CD4-positive, alpha-beta T cell (primary cell): ENCODE results near the gene EMILIN1. TPM values are rescaled to one million over a fixed set of nuclear protein-coding genes. Genes with fewer than 3 reads are reported as not detected.

Experiments
- ATAC-seq: fragments of 200-7000 bp; cut with Tn5 transposase; one replicate; pipeline ENCODE4 v1.10.0; 2022; ENCODE audit warnings: mild to moderate bottlenecking; ENCODE audit not compliant: poor library complexity
- CTCF ChIA-PET: fragments of 350-600 bp; sonication (Branson Sonifier 250); formaldehyde crosslinking; loops from one replicate; lab custom pipeline; 2021; ENCODE audit warnings: antibody characterized with exemption, inconsistent platforms; lab: Charles Lee
- POLR2A ChIA-PET: fragments of 350-600 bp; sonication (Branson Sonifier 250); formaldehyde crosslinking; loops from one replicate; lab custom pipeline; 2021; ENCODE audit warnings: antibody characterized with exemption, inconsistent platforms; lab: Charles Lee
- DNase-seq, 14 experiments: peaks; one replicate each; pipeline ENCODE4 v3.0.0-alpha.2; 2013 to 2020; ENCODE audit warnings: mixed read lengths in 2 of 14
- H3K27ac ChIP-seq, 2 donors: one replicate each; pipeline versions ENCODE4 v1.5.1 to v1.7.0; 2013; ENCODE audit warnings: low read length in 2 of 2, low read depth in 1 of 2, mild to moderate bottlenecking in 1 of 2
- H3K27me3 ChIP-seq, 2 experiments: 1 replicate in 1 of 2; 2 replicates in 1 of 2; pipeline versions ENCODE4 v1.6.1 to v1.7.0; 2013; ENCODE audit warnings: low read length in 2 of 2, control low read depth in 1 of 2, mild to moderate bottlenecking in 1 of 2, moderate library complexity in 1 of 2; ENCODE audit not compliant: insufficient read depth in 2 of 2, control insufficient read depth in 1 of 2
- H3K36me3 ChIP-seq: one replicate; pipeline ENCODE4 v1.6.1; 2013; ENCODE audit warnings: low read length, control low read depth; ENCODE audit not compliant: insufficient read depth
- H3K4me1 ChIP-seq: one replicate; pipeline ENCODE4 v1.6.1; 2013; ENCODE audit warnings: low read length, control low read depth; ENCODE audit not compliant: insufficient read depth
- H3K4me3 ChIP-seq: one replicate; pipeline ENCODE4 v1.5.1; 2013; ENCODE audit warnings: mild to moderate bottlenecking, low read length, moderate library complexity
- H3K9me3 ChIP-seq, 2 experiments: 1 replicate in 1 of 2; 2 replicates in 1 of 2; pipeline versions ENCODE4 v1.6.1 to v1.7.0; 2013; ENCODE audit warnings: low read length in 2 of 2, mild to moderate bottlenecking in 2 of 2, control low read depth in 1 of 2, moderate library complexity in 1 of 2; ENCODE audit not compliant: control insufficient read depth in 1 of 2, insufficient read depth in 1 of 2
- H3K27ac Mint-ChIP-seq: one replicate; pipeline ENCODE4 v1.8.0; 2020; ENCODE audit warnings: mixed read lengths
- H3K27me3 Mint-ChIP-seq: one replicate; pipeline ENCODE4 v1.8.0; 2021; ENCODE audit warnings: mixed read lengths
- H3K36me3 Mint-ChIP-seq: one replicate; pipeline ENCODE4 v1.8.0; 2021; ENCODE audit warnings: low read depth, mixed read lengths
- H3K4me1 Mint-ChIP-seq: one replicate; pipeline ENCODE4 v1.8.0; 2021; ENCODE audit warnings: low read depth, mixed read lengths
- H3K4me3 Mint-ChIP-seq: one replicate; pipeline ENCODE4 v1.8.0; 2020; ENCODE audit warnings: mild to moderate bottlenecking, mixed read lengths
- H3K9me3 Mint-ChIP-seq: one replicate; pipeline ENCODE4 v1.8.0; 2020; ENCODE audit warnings: mixed read lengths
- intact Hi-C, 2 experiments: fragments of 100-400 bp; cut with DNase I in 1 of 2; cut with micrococcal nuclease in 1 of 2; formaldehyde crosslinking; loops; one replicate each; pipeline versions ENCODE4 v1.15.1 to v1.9.0; 2023 to 2025; cut with DNase I, micrococcal nuclease
- total RNA-seq, 174 experiments: library from RNA in 2 of 174; stranded (reverse) in 2 of 174; gene quantifications; one replicate each; pipeline ENCODE4 v1.2.3 and lab custom pipeline; 2021 to 2026
- TF ChIP-seq, protein P1 (sequence below): fragments of 200-600 bp; IDR thresholded peaks from one replicate; pipeline ENCODE4 v1.8.0; 2022; ENCODE audit warnings: antibody characterized with exemption, mild to moderate bottlenecking

The EMILIN1 gene
- total RNA-seq, 2 experiments from 2014 or later = 0.14 to 0.25 TPM

DNA sequence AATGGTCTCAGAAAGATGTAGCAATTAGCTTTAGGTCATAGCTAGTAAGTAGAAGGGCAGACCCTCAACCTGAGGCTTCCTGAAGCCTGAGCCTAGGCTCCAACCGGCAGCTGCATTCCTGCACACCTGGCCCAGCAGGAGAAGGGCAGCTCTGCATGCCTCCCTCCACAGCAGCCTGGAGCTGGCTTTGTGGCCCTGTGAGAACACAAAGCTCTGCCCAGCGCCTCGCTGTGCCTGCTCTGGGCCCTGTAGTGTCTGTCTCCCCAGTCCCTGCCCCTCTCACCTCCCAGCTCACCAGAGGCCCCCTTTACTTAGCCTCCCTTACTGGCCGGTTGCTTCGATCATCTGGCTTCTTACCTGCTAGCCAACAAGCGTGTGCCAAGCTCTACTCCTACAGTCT, 39.0 kb upstream of the EMILIN1 start:
- POLR2A ChIA-PET = interaction anchor here (1.4 to 1.9 kb wide), 2 partner anchors 10 to 11 kb away, joined by 3 to 9 read pairs; no protein-coding TSS in a partner anchor
- Mint-ChIP-seq H3K9me3 (no peaks in the 10 kb centered on the region), H3K4me1 (peaks cover 13% of the 10 kb centered on the region), H3K4me3 (no peak overlapping the region), H3K36me3 (peaks cover 74% of the 10 kb centered on the region), H3K27ac (no peak overlapping the region), H3K27me3 (no peaks in the 10 kb centered on the region)
- Histone ChIP-seq H3K4me3 (no peak overlapping the region), H3K27me3 (no peaks in the 10 kb centered on the region), H3K27ac (no peak overlapping the region), H3K4me1 (peaks cover 6% of the 10 kb centered on the region), H3K9me3 (no peaks in the 10 kb centered on the region), H3K36me3 (peaks cover 68% of the 10 kb centered on the region)
- ATAC-seq = no peak
- no peak for DNase-seq
- TF ChIP-seq, protein P1, sequence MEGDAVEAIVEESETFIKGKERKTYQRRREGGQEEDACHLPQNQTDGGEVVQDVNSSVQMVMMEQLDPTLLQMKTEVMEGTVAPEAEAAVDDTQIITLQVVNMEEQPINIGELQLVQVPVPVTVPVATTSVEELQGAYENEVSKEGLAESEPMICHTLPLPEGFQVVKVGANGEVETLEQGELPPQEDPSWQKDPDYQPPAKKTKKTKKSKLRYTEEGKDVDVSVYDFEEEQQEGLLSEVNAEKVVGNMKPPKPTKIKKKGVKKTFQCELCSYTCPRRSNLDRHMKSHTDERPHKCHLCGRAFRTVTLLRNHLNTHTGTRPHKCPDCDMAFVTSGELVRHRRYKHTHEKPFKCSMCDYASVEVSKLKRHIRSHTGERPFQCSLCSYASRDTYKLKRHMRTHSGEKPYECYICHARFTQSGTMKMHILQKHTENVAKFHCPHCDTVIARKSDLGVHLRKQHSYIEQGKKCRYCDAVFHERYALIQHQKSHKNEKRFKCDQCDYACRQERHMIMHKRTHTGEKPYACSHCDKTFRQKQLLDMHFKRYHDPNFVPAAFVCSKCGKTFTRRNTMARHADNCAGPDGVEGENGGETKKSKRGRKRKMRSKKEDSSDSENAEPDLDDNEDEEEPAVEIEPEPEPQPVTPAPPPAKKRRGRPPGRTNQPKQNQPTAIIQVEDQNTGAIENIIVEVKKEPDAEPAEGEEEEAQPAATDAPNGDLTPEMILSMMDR = no peak
- CTCF ChIA-PET = interaction anchor here (1.3 kb wide), 1 partner anchor 9 kb away, joined by 4 read pairs; no protein-coding TSS in a partner anchor
- intact Hi-C loops = no loop called here

DNA sequence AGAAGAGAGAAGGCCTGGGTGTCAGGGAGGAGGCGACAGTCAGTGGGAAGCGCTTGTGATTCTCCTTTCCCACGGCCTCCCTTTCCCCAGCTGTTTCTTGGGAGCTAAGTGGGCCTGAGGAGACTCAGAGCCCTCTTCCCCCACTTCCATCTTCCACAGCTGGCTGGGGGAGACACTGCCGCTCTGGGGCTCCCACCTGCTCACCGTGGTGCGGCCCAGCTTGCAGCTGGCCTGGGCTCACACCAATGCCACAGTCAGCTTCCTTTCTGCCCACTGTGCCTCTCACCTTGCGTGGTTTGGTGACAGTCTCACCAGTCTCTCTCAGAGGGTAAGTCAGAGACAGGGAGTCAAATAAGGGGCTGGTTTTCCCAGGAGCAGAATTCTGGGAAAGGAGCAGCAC, 38.5 kb upstream of the EMILIN1 start:
- Histone ChIP-seq H3K9me3 (no peaks in the 10 kb centered on the region), H3K36me3 (peaks cover 68% of the 10 kb centered on the region), H3K27ac (no peak overlapping the region), H3K27me3 (no peaks in the 10 kb centered on the region), H3K4me1 (peaks cover 4% of the 10 kb centered on the region), H3K4me3 (no peak overlapping the region)
- no peak overlapping the region for H3K27ac Mint-ChIP-seq
- CTCF ChIA-PET = interaction anchor here (1.3 kb wide), 1 partner anchor 10 kb away, joined by 4 read pairs; no protein-coding TSS in a partner anchor
- peaks cover 11% of the 10 kb centered on the region for H3K4me1 Mint-ChIP-seq
- intact Hi-C loops = no loop called here
- peaks cover 74% of the 10 kb centered on the region for H3K36me3 Mint-ChIP-seq
- H3K4me3 Mint-ChIP-seq = no peak overlapping the region
- no peaks in the 10 kb centered on the region for H3K27me3 Mint-ChIP-seq
- TF ChIP-seq, protein P1 = no peak
- POLR2A ChIA-PET = interaction anchor here (1.4 to 1.9 kb wide), 2 partner anchors 9 to 11 kb away, joined by 3 to 9 read pairs; no protein-coding TSS in a partner anchor
- H3K9me3 Mint-ChIP-seq = no peaks in the 10 kb centered on the region
- ATAC-seq (no peak), DNase-seq (no peak)

DNA sequence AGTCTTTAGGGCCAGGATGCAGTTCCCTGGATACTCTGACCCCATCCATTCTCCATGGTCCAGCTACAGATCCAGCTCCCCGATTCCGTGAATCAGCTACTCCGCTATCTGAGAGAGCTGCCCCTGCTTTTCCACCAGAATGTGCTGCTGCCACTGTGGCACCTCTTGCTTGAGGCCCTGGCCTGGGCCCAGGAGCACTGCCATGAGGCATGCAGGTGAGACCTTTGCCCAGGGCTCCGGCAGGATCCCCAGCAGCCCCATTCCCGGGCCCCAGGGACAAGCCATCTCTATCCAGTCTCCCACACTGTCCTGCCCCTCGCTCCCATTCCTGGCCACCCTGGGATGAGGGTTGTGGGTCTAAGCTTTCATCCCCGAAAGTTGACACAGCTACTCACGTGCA, 38.1 kb upstream of the EMILIN1 start:
- H3K4me1 Mint-ChIP-seq = peaks cover 8% of the 10 kb centered on the region
- no peaks in the 10 kb centered on the region for H3K9me3 Mint-ChIP-seq
- TF ChIP-seq, protein P1 = no peak
- no peak overlapping the region for H3K27ac Mint-ChIP-seq
- H3K27me3 ChIP-seq = no peaks in the 10 kb centered on the region
- no peaks in the 10 kb centered on the region for H3K9me3 ChIP-seq
- H3K4me3 Mint-ChIP-seq = no peak overlapping the region
- intact Hi-C loops = no loop called here
- no peaks in the 10 kb centered on the region for H3K27me3 Mint-ChIP-seq
- no peak for DNase-seq
- H3K4me1 ChIP-seq = peaks cover 3% of the 10 kb centered on the region
- POLR2A ChIA-PET = interaction anchor here (1.4 to 1.9 kb wide), 2 partner anchors 9 to 10 kb away, joined by 3 to 9 read pairs; no protein-coding TSS in a partner anchor
- peaks cover 69% of the 10 kb centered on the region for H3K36me3 Mint-ChIP-seq
- peaks cover 64% of the 10 kb centered on the region for H3K36me3 ChIP-seq
- CTCF ChIA-PET = interaction anchor here (1.3 kb wide), 1 partner anchor 10 kb away, joined by 4 read pairs; no protein-coding TSS in a partner anchor
- ATAC-seq = no peak
- no peak overlapping the region for H3K4me3 ChIP-seq
- no peak overlapping the region for H3K27ac ChIP-seq
